Liver (tissue), 9 donors: ENCODE data around the gene ARHGEF2. TPM values are rescaled to one million over a fixed set of nuclear protein-coding genes. Genes with fewer than 3 reads are reported as not detected.

ENCODE experiments used
- DNase-seq: peaks from one replicate; pipeline ENCODE4 v3.0.0-alpha.2; 2017; ENCODE audit warnings: low spot score
- H3K27ac ChIP-seq, 2 donors: one replicate each; pipeline ENCODE4 v1.7.0; 2013; ENCODE audit warnings: inconsistent platforms in 2 of 2, low read length in 2 of 2, control low read depth in 1 of 2, low read depth in 1 of 2, mild to moderate bottlenecking in 1 of 2
- H3K27me3 ChIP-seq, 4 donors: one replicate each; pipeline versions ENCODE4 v1.6.1 to v1.7.0; 2013; ENCODE audit warnings: low read length in 3 of 4, inconsistent platforms in 1 of 4, mild to moderate bottlenecking in 1 of 4, moderate library complexity in 1 of 4; ENCODE audit not compliant: control insufficient read depth in 4 of 4, insufficient read depth in 4 of 4
- H3K36me3 ChIP-seq, 4 donors: one replicate each; pipeline versions ENCODE4 v1.6.1 to v1.7.0; 2013; ENCODE audit warnings: low read length in 3 of 4, mild to moderate bottlenecking in 3 of 4, low read depth in 1 of 4, moderate library complexity in 1 of 4; ENCODE audit not compliant: control insufficient read depth in 4 of 4, insufficient read depth in 3 of 4
- H3K4me1 ChIP-seq, 4 donors: one replicate each; pipeline versions ENCODE4 v1.6.1 to v1.7.0; 2013; ENCODE audit warnings: low read length in 3 of 4, mild to moderate bottlenecking in 3 of 4, moderate library complexity in 1 of 4; ENCODE audit not compliant: control insufficient read depth in 4 of 4, insufficient read depth in 4 of 4
- H3K4me3 ChIP-seq, 3 donors: one replicate each; pipeline versions ENCODE4 v1.6.1 to v1.7.0; 2013; ENCODE audit warnings: low read length in 3 of 3, control low read depth in 1 of 3, low read depth in 1 of 3, mild to moderate bottlenecking in 1 of 3
- H3K9ac ChIP-seq, 2 donors: one replicate each; pipeline ENCODE4 v1.7.0; 2013; ENCODE audit warnings: low read length in 2 of 2, mild to moderate bottlenecking in 2 of 2, moderate library complexity in 2 of 2, control low read depth in 1 of 2, low read depth in 1 of 2
- H3K9me3 ChIP-seq, 4 donors: one replicate each; pipeline versions ENCODE4 v1.6.1 to v1.7.0; 2013; ENCODE audit warnings: low read length in 3 of 4; ENCODE audit not compliant: control insufficient read depth in 4 of 4
- ATF3 ChIP-seq: IDR thresholded peaks from 2 replicates; pipeline ENCODE4 v1.6.1; 2016; ENCODE audit warnings: antibody characterized with exemption
- FOXA1 ChIP-seq: IDR thresholded peaks from 2 replicates; pipeline ENCODE4 v1.6.1; 2016; ENCODE audit warnings: antibody characterized with exemption
- FOXA2 ChIP-seq: IDR thresholded peaks from 2 replicates; pipeline ENCODE4 v1.6.1; 2016; ENCODE audit warnings: antibody characterized with exemption
- HNF4A ChIP-seq, 2 donors: conservative IDR thresholded peaks; 2 replicates each; pipeline ENCODE4 v1.6.1; 2016; ENCODE audit warnings: antibody characterized with exemption in 2 of 2, mild to moderate bottlenecking in 2 of 2
- HNF4G ChIP-seq: IDR thresholded peaks from 2 replicates; pipeline ENCODE4 v1.6.1; 2016; ENCODE audit warnings: antibody characterized with exemption
- JUND ChIP-seq, 2 donors: IDR thresholded peaks; 2 replicates each; pipeline ENCODE4 v1.6.1; 2016; ENCODE audit warnings: antibody characterized with exemption in 2 of 2
- MAX ChIP-seq: IDR thresholded peaks from 2 replicates; pipeline ENCODE4 v1.6.1; 2016; ENCODE audit warnings: antibody characterized with exemption
- NR2F2 ChIP-seq: IDR thresholded peaks from 2 replicates; pipeline ENCODE4 v1.6.1; 2016; ENCODE audit warnings: antibody characterized with exemption
- RAD21 ChIP-seq, 2 donors: IDR thresholded peaks; 2 replicates each; pipeline ENCODE4 v1.6.1; 2016; ENCODE audit warnings: antibody characterized with exemption in 2 of 2, mild to moderate bottlenecking in 2 of 2
- SP1 ChIP-seq: IDR thresholded peaks from 2 replicates; pipeline ENCODE4 v1.6.1; 2018; ENCODE audit warnings: antibody characterized with exemption, mild to moderate bottlenecking
- TAF1 ChIP-seq: conservative IDR thresholded peaks from 2 replicates; pipeline ENCODE4 v1.6.1; 2016; ENCODE audit warnings: antibody characterized with exemption, mild to moderate bottlenecking
- YY1 ChIP-seq: IDR thresholded peaks from 2 replicates; pipeline ENCODE4 v1.6.1; 2016; ENCODE audit warnings: antibody characterized with exemption, mild to moderate bottlenecking
- WGBS: extraction: QIAGEN DNeasy Blood & Tissue Kit; methylation state at CpG from one replicate; pipeline ENCODE4 v1.1.7; 2013; 5-methylcytosine and 5-hydroxymethylcytosine counted together
- polyA plus RNA-seq, 2 donors: library from polyadenylated mRNA; stranded (reverse) in 1 of 2; unstranded in 1 of 2; fragments of 200-250 nt in 1 of 2; fragments of >200 nt in 1 of 2; fragmentation: Nextera tagmentation in 1 of 2; extraction: Ambion mirVana in 1 of 2; gene quantifications; one replicate each; pipeline versions ENCODE4 v1.2.1 to v1.2.3, GENCODE V29; 2013 to 2015
- total RNA-seq, 2 donors: library from RNA; depleted of rRNA; stranded (reverse); fragments of >200 nt; gene quantifications; one replicate each; pipeline ENCODE4 v1.2.3, GENCODE V29; 2014
- donor health status: healthy.
- donor health status: healthy.
- donor health status: healthy.
- donor health status: healthy.
- donor health status: healthy.

Gene ARHGEF2
- total and polyA plus RNA-seq, 4 donors: 3.2 to 59.1 (median 10.3) TPM

GRCh38 chr1:155976913-155977689 lies 1.2 kb downstream of the ARHGEF2 start (continued):
- TF ChIP-seq HNF4G (no peak), HNF4A (conservative IDR thresholded peaks at IDR 0.05) (no peak), NR2F2 (no peak)

- no peak for TF ChIP-seq YY1
- H3K9me3 ChIP-seq: no peaks in the 10 kb centered on the region
- H3K36me3 ChIP-seq: no peaks in the 10 kb centered on the region
- peak overlapping the region; percentile 80 to 92 for H3K27ac ChIP-seq
- peak overlapping the region; percentile 0 to 75 for H3K9ac ChIP-seq
- DNase-seq: peak; percentile 80
- no peaks in the 10 kb centered on the region for H3K27me3 ChIP-seq
- 35% methylated on average over 14 of the region's 14 CpGs for WGBS
- H3K4me1 ChIP-seq: peaks cover 6 to 24% (median 13%) of the 10 kb centered on the region in 4 donors
- H3K4me3 ChIP-seq: peak overlapping the region in 2 of 3 donors; percentile 76 to 80
These were observed 2.1 kb downstream of the ARHGEF2 start for GRCh38 chr1:155976062-155976912.

- H3K4me1 ChIP-seq: peaks cover 6 to 29% (median 14%) of the 10 kb centered on the region in 4 donors
- 64% methylated on average over 4 of the region's 4 CpGs for WGBS
These were observed 2.8 kb downstream of the ARHGEF2 start for GRCh38 chr1:155975375-155976061.

GRCh38 chr1:155974208-155975115 lies 3.9 kb downstream of the ARHGEF2 start:
- no peaks in the 10 kb centered on the region for H3K9me3 ChIP-seq
- no peak overlapping the region for H3K9ac ChIP-seq
- peak overlapping the region; percentile 80 to 92 for H3K27ac ChIP-seq
- no peak for DNase-seq
- 73% methylated on average over 13 of the region's 13 CpGs for WGBS
- peaks cover 6 to 37% (median 14%) of the 10 kb centered on the region in 4 donors for H3K4me1 ChIP-seq
- no peak for TF ChIP-seq RAD21 (IDR thresholded peaks at IDR 0.05)
- H3K36me3 ChIP-seq: no peaks in the 10 kb centered on the region
- no peak overlapping the region for H3K4me3 ChIP-seq
- H3K27me3 ChIP-seq: no peaks in the 10 kb centered on the region

More at GRCh38 chr1:155975375-155976061, 2.8 kb downstream of the ARHGEF2 start:
- Histone ChIP-seq H3K4me3 (peak overlapping the region in 1 of 3 donors; percentile 80), H3K27me3 (no peaks in the 10 kb centered on the region), H3K36me3 (no peaks in the 10 kb centered on the region), H3K9me3 (no peaks in the 10 kb centered on the region), H3K27ac (peak overlapping the region; percentile 80 to 92), H3K9ac (peak overlapping the region; percentile 0 to 16)
- TF ChIP-seq FOXA2: no peak
- no peak for TF ChIP-seq JUND (IDR thresholded peaks at IDR 0.05)
- TF ChIP-seq HNF4G: no peak
- no peak for TF ChIP-seq SP1
- no peak for TF ChIP-seq ATF3
- no peak for TF ChIP-seq NR2F2
- no peak for TF ChIP-seq FOXA1
- no peak for TF ChIP-seq MAX
- no peak for TF ChIP-seq TAF1
- DNase-seq: no peak
